ENCODE measurements around the gene FAM161B.

The FAM161B gene, protein sequence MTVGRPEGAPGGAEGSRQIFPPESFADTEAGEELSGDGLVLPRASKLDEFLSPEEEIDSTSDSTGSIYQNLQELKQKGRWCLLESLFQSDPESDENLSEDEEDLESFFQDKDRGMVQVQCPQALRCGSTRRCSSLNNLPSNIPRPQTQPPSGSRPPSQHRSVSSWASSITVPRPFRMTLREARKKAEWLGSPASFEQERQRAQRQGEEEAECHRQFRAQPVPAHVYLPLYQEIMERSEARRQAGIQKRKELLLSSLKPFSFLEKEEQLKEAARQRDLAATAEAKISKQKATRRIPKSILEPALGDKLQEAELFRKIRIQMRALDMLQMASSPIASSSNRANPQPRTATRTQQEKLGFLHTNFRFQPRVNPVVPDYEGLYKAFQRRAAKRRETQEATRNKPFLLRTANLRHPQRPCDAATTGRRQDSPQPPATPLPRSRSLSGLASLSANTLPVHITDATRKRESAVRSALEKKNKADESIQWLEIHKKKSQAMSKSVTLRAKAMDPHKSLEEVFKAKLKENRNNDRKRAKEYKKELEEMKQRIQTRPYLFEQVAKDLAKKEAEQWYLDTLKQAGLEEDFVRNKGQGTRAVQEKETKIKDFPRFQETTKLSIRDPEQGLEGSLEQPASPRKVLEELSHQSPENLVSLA

DNA sequence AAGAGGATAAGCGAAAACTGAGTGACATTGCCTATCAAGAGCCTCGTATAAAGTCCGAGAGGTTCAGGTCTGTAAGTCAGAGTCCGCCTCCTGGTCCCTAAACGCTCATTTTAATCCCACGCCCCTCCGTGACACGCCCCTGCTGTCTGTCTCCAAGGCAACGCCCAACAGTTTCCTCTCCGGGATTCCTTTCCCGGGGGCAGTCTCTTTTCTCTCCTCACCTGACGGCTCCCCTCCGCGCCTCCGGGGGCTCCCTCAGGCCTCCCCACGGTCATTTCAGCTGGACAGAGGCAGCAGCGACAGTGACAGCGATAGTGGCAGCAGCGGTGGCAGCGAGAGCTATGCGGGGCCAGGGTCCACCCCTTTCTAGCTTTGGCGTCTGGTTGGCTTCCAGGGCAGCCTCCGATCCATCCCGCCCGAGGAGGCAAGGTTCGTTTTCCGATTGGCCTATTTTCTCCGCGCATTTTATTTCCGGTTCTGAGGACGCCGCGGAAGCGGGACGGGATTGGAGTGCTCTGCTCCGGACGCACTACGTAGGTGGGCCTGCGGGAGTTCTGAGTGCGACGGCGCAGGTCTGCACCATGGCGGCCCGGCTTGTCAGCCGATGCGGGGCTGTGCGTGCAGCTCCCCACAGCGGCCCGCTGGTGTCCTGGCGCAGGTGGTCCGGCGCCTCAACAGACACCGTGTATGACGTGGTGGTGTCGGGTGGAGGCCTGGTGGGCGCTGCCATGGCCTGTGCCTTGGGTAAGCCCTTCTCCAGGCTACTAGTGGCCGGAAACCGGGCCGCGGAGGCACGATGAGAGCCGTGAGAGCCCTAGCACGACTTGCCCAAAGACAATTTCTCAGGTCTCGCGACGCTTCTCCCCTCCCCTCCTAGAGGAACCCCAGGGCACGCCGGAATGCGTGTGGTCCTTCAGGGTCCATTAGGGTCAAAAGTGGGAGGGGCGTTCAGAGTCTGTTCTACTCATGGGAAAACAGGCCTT is at the start of gene FAM161B, which contains the start of gene COQ6:
Gene FAM161B (minus strand): TSS at position 343 of the 983 bp plus-strand sequence. CDS start 68 bp downstream, at position 275.
Gene COQ6 (plus strand): TSS at position 551 of the 983 bp plus-strand sequence. CDS start 31 bp downstream, at position 582.
- POLR2A ChIA-PET, result interaction anchor here (0.9 to 1.3 kb wide), 4 partner anchors 14 to 236 kb away, joined by 3 to 5 read pairs (median 4); partner anchors contain the start of gene ZNF410
- TF ChIP-seq ZNF394 (tag by site-specific recombination; IDR thresholded peaks at IDR 0.05; ENCODE audit: borderline replicate concordance) (peak; percentile 29; the same call in 1 of the 2 replicates), ZNF24 (tag by site-specific recombination; IDR thresholded peaks at IDR 0.05) (peak; percentile 78), ZNF221 (tag by site-specific recombination; IDR thresholded peaks at IDR 0.05; ENCODE audit: borderline replicate concordance) (no peak), ZFP69B (tag by site-specific recombination; IDR thresholded peaks at IDR 0.05) (peak; percentile 54; the same call in 1 of the 2 replicates), SALL2 (tag by site-specific recombination; IDR thresholded peaks at IDR 0.05; ENCODE audit: borderline replicate concordance) (no peak), ZFHX2 (tag by site-specific recombination; conservative IDR thresholded peaks at IDR 0.05) (peak; percentile 53; the same call in 1 of the 2 replicates), ZNF558 (tag by site-specific recombination; IDR thresholded peaks at IDR 0.05) (no peak), ZNF214 (tag by site-specific recombination; IDR thresholded peaks at IDR 0.05; ENCODE audit: borderline replicate concordance) (no peak), ZBTB17 (tag by site-specific recombination; IDR thresholded peaks at IDR 0.05) (peak; percentile 93), HOXA7 (CRISPR knock-in tag; IDR thresholded peaks at IDR 0.05; ENCODE audit: borderline replicate concordance) (no peak), ZNF624 (tag by site-specific recombination; IDR thresholded peaks at IDR 0.05) (no peak), REPIN1 (tag by site-specific recombination; IDR thresholded peaks at IDR 0.05; ENCODE audit: low read depth) (no peak), GLI4 (tag by site-specific recombination; IDR thresholded peaks at IDR 0.05) (0 out of 2 replicates have a peak, but pooled peaks have one; percentile 70), ZNF274 (IDR thresholded peaks at IDR 0.05; ENCODE audit: low read length) (no peak), ZNF274 (tag by site-specific recombination; IDR thresholded peaks at IDR 0.05; ENCODE audit: borderline replicate concordance) (no peak), ZBTB21 (tag by site-specific recombination; IDR thresholded peaks at IDR 0.05) (peak; percentile 55), ZNF121 (tag by site-specific recombination; IDR thresholded peaks at IDR 0.05) (no peak), ZNF366 (tag by site-specific recombination; conservative IDR thresholded peaks at IDR 0.05) (no peak), ZNF510 (tag by site-specific recombination; IDR thresholded peaks at IDR 0.05; ENCODE audit: insufficient replicate concordance) (no peak), ZNF843 (tag by site-specific recombination; IDR thresholded peaks at IDR 0.05) (peak; percentile 46; the same call in 1 of the 2 replicates), ZNF585B (tag by site-specific recombination; IDR thresholded peaks at IDR 0.05) (no peak), KLF16 (tag by site-specific recombination; IDR thresholded peaks at IDR 0.05) (peak; percentile 46; the same call in 1 of the 2 replicates), ZBTB44 (tag by site-specific recombination; IDR thresholded peaks at IDR 0.05) (no peak), ZNF626 (tag by site-specific recombination; IDR thresholded peaks at IDR 0.05) (no peak), ZNF580 (tag by site-specific recombination; IDR thresholded peaks at IDR 0.05) (0 out of 2 replicates have a peak, but pooled peaks have one; percentile 31), ZNF768 (tag by site-specific recombination; IDR thresholded peaks at IDR 0.05) (no peak), ZNF76 (tag by site-specific recombination; IDR thresholded peaks at IDR 0.05; ENCODE audit: borderline replicate concordance, low read depth) (no peak; the same call in 1 of the 2 replicates), ZNF701 (tag by site-specific recombination; IDR thresholded peaks at IDR 0.05) (no peak), HOXD13 (CRISPR knock-in tag; IDR thresholded peaks at IDR 0.05; ENCODE audit: borderline replicate concordance) (no peak)
- TF ChIP-seq, protein P1, sequence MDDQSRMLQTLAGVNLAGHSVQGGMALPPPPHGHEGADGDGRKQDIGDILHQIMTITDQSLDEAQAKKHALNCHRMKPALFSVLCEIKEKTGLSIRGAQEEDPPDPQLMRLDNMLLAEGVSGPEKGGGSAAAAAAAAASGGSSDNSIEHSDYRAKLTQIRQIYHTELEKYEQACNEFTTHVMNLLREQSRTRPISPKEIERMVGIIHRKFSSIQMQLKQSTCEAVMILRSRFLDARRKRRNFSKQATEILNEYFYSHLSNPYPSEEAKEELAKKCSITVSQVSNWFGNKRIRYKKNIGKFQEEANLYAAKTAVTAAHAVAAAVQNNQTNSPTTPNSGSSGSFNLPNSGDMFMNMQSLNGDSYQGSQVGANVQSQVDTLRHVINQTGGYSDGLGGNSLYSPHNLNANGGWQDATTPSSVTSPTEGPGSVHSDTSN (CRISPR knock-in tag; IDR thresholded peaks at IDR 0.05), result no peak
- TF ChIP-seq, protein P2, sequence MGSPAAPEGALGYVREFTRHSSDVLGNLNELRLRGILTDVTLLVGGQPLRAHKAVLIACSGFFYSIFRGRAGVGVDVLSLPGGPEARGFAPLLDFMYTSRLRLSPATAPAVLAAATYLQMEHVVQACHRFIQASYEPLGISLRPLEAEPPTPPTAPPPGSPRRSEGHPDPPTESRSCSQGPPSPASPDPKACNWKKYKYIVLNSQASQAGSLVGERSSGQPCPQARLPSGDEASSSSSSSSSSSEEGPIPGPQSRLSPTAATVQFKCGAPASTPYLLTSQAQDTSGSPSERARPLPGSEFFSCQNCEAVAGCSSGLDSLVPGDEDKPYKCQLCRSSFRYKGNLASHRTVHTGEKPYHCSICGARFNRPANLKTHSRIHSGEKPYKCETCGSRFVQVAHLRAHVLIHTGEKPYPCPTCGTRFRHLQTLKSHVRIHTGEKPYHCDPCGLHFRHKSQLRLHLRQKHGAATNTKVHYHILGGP (tag by site-specific recombination; IDR thresholded peaks at IDR 0.05), result no peak

More for the DNA sequence above, at the start of gene FAM161B, which contains the start of gene COQ6:
- peaks cover 8 to 22% of the 10 kb centered on the region in 2 experiments; a peak in 2 of 3 replicates for H3K36me3 ChIP-seq (ENCODE audit: control insufficient read depth in 2 of 2, insufficient read depth in 1 of 2, low read length in 2 of 2)
- H3K4me3 ChIP-seq (ENCODE audit: low read depth, low read length), result peak within 1 kb of the TSS; percentile 88
- no peaks in the 10 kb centered on the region for H3K9me3 ChIP-seq (ENCODE audit: control insufficient read depth, insufficient read depth, low read depth, low read length)
- CTCF ChIA-PET, result interaction anchor here (0.7 kb wide), 1 partner anchor 91 kb away, joined by 4 read pairs; no protein-coding TSS in a partner anchor
- no peaks in the 10 kb centered on the region for H3K4me1 ChIP-seq (ENCODE audit: control insufficient read depth, insufficient read depth, low read length)
- peak within 1 kb of the TSS; percentile 74 for H3K27ac ChIP-seq (ENCODE audit: extremely low read depth, low read depth, low read length)
